B cell (primary cell): ENCODE measurements around the gene FAM20C.

Experiments used
- CTCF ChIP-seq: fragments of 200-600 bp; IDR thresholded peaks from one replicate; pipeline ENCODE4 v1.8.0; 2022; ENCODE audit warnings: antibody characterized with exemption, mild to moderate bottlenecking
- EZH2 ChIP-seq: IDR thresholded peaks from 2 replicates; pipeline ENCODE4 v1.6.1; 2012; ENCODE audit warnings: borderline replicate concordance, low read depth, mild to moderate bottlenecking, moderate library complexity, low read length; ENCODE audit not compliant: insufficient read depth, poor library complexity, severe bottlenecking

- TF ChIP-seq CTCF (no peak), EZH2 (no peak)
Observed at GRCh38 chr7:234051-234707, 41.8 kb downstream of the FAM20C start.
